HG03064 (cell line): ENCODE measurements around the gene OR5AK2.
"Not testable (repeated sequence)": the region's sequence is repeated elsewhere in the genome, so short reads cannot be mapped to it uniquely, and the experiment has no call there.

Experiments used
- ATAC-seq: cut with Tn5 transposase; IDR thresholded peaks from one replicate; pipeline ENCODE4 v1.9.1; 2021; ENCODE audit warnings: low read depth; ENCODE audit not compliant: unreplicated experiment

Gene OR5AK2, protein sequence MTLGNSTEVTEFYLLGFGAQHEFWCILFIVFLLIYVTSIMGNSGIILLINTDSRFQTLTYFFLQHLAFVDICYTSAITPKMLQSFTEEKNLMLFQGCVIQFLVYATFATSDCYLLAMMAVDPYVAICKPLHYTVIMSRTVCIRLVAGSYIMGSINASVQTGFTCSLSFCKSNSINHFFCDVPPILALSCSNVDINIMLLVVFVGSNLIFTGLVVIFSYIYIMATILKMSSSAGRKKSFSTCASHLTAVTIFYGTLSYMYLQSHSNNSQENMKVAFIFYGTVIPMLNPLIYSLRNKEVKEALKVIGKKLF

DNA sequence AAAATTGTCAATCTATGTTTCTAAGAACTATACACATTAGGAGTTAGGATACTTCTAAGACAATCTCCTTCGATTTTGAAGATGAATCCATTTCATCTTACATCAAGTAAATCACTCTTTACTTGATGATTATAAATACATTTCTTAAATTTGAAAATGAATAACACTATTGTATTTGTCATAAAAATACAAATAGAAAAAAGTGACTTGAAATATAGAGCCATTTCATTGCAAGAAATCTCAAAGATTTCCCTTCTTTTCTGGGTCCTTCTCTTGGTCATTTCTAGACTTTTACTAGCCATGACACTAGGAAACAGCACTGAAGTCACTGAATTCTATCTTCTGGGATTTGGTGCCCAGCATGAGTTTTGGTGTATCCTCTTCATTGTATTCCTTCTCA, at the start of gene OR5AK2:
Gene OR5AK2, plus strand, starts transcription at position 301 of the 400 bp plus-strand sequence. Its CDS starts 0 bp downstream, at position 301.
- ATAC-seq: no peak

DNA sequence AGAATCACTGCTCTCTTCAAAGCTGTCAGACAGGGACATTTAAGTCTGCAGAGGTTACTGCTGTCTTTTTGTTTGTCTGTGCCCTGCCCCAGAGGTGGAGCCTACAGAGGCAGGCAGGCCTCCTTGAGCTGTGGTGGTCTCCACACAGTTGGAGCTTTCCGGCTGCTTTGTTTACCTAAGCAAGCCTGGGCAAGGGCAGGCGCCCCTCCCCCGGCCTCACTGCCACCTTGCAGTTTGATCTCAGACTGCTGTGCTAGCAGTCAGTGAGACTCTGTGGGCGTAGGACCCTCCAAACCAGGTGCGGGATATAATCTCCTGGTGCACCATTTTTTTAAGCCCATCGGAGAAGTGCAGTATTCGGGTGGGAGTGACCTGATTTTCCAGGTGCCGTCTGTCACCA, 43.2 kb upstream of the OR5AK2 start:
- not testable (repeated sequence) for ATAC-seq

DNA sequence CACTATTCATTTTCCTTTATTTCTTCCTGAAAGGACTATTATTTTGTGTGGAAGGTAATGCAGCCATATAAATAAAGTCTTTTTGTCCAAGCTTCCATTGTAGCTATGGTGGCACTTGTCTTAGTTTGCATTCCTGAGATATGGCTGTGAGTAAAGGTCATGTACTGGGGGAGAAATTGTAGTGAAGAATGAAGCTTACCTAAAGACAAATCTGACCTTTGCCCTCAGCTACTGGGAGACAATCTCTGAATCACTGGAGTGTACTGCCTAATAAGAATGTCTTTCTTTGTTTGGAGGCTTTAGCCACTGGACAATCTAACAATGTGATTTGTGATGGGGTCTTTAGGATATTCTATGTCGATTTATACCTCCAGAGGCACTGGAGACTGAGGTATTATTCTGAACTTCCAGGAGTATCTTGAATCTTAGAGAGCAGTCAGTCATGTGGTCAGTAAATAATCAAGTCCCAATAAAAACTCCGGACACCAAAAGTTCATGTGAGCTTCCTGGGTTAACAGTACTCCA, 39.7 kb upstream of the OR5AK2 start:
- no peak for ATAC-seq

DNA sequence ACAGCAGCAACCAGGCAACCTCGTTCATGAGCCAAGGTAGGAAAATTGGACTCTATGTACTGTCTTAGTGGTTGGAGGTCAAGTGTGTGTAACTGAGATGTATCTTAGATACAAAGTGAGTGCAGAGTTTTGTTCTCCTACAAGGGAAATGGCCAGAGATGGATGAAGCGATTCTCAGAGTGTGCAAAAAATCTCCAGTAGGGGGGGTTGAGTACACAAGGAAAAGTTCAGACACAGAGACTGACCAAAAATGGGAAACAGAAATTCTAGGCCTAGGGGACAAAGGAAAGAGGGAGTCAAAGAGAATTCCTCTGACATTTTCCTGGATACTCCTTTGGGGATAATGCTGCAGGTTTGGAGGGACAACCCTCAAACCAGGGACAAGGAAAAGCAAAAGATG, 38.2 kb upstream of the OR5AK2 start:
- ATAC-seq: no peak

DNA sequence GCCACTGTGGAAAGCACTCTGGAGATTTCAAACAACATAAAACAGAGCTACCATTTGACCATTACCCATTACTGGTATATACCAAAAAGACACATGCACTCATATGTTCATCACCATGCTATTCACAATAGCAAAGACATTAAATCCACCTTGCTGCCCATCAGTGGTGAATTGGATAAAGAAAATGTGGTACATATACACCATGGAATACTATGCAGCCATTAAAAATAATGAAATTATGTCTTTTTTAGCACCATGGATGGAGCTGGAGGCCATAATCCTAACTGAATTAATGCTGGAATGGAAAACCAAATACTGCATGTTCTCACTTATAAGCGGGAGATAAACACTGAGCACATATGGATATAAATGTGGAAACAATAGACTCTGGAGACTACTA, 34.8 kb upstream of the OR5AK2 start:
- ATAC-seq: not testable (repeated sequence)

DNA sequence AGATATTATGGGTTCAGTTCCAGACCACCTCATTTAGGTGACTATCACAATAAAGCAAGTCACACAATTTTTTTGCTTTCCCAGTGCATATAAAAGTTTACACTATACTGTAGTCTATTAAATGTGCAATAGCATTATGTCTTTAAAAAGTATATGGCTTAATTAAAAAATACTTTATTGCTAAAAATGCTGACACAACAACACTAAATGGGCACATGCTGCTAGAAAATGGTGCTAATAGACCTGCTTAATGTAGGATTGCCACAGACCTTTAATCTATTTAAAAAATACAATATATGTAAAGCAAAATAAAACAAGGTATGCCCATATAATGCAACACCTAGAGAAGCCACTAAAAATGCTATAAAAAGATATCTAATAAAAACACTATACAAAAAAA, 27.1 kb upstream of the OR5AK2 start:
- no peak for ATAC-seq

DNA sequence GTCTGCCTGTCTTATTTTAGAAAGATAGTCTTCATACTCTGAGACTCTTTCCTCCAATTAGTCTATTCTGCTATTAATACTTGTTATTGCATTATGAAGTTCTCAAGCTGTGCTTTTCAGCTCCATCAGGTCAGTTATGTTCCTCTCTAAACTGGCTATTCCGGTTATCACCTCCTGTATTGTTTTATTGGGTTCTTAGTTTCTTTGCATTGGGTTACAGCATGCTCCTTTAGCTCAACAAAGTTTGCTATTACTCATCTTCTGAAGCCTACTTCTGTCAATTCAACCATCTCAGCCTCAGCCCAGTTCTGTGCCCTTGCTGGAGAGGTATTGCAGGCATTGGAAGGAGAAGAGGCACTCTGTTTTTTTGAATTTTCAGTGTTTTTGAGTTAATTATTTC, 21.0 kb upstream of the OR5AK2 start:
- ATAC-seq: no peak

DNA sequence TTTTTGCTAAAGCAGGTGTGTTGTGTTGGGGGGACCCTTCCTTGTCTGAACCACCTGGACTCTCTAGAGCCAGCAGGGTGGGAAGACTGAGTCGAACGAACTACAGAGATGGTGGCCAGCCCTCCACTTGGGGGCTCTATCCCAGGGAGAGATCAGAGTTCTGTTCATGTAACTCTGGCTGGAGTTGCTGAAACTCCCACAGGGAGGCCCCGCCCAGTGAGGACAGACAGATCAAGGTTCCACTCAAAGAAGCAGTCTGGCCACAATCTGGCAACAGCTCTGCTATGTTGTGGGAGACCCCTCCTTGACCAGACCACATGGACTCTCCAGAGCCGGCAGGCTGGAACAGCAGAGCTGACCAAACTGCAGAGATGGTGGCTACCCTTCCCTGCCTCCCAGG, 20.2 kb upstream of the OR5AK2 start:
- ATAC-seq: no peak

DNA sequence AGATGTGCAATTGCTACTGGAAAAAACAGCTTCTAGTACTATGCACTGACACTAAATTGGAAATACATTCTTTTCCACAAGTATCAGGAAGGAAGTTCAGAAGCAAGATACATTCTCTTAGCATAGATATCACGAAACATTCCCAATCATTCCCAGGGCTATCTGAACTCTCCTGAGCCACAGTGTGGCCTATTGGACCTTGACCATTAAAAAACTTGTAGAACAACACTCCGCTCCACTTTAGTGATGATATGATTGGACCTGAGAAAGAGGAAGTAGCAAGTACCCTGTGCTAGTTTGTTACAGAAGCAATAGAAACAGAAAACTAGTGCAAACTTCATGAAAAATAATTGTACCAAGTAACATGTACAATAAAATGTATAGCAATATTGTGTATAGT, 11.4 kb upstream of the OR5AK2 start:
- ATAC-seq: no peak

DNA sequence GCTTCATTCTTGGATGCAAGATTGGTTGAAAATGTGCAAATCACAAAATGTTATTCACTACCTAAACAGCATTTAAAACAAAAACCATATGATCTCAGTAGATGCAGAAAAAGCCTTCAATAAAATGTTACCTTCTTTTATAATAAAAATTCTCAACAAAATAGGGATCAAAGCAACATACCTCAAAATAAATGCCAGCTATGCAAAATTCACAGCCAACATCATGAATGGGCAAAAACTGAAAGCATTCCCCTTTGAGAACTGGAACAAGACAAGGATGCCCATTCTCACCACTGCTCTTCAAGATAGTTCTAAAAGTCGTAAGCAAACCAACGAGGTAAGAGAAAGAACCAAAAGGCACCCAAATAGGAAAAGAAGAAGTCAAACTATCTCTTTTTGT, 2.0 kb downstream of the OR5AK2 start:
- no peak for ATAC-seq

DNA sequence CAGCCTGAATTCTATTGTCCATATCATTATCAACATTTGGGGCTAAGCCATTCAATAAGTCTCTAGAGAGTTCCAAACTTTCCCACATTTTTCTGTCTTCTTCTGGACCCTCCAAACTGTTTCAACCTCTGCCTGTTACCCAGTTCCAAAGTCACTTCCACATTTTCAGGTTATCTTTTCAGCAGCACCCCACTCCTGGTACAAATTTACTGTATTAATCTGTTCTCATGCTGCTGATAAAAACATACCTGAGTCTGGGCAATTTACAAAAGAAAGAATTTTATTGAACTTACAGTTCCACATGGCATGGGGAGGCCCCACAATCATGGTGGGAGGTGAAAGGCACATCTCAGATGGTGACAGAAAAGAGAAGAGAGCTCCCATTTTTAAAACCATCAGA, 5.8 kb downstream of the OR5AK2 start:
- no peak for ATAC-seq

DNA sequence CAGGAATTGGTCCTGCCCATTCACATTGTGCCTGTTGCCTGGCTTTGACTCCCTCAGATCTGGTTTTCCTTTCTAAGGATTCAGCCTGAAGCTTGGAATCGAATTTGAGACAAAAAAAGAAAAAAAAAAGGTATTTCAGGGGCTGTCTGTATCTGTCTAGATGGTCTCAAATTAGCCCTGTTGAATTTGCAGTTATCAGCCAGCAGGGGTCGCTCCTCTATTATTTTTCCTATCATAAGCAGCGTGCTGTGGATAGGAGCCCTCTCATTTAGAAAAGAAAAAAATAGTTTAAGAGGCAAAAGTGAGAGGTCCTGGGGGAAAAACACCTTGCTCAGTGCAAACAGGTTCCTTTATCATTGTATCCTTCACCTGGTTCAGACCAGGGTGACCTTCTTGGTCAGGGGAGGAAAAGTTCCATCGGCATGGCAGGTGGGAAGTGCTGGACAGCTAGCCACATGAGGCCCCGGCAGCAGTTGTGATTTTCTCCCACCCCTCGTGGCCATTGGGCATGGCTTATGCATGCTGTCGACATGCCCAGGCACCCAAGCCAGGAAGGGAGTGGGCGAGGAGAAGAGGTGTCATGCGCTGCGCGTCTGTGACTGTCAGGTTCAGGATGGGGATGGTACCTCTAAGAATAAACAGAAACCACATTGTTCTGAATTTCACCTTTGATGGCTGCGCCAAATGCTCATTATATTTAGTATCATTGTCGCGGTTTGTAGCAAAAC, 13.1 kb downstream of the OR5AK2 start:
- no peak for ATAC-seq

DNA sequence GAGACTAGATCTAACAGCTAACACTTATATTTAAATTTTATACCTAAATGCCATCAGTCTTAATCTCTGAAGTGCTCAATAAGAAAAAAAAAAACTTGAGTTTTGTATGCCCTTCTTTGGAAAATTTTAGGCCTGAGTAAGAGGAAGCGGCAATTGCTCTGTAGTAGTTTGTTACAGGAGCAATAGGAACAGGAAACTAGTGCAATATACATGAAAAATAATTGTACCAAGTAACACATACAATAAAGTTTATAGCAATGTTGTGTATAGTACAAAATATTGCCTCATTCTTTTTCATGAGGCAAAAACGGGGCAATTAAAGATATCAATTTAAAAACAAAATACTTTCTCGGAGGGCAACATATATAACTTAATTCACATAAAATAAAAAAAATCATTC, 19.7 kb downstream of the OR5AK2 start:
- ATAC-seq: no peak

DNA sequence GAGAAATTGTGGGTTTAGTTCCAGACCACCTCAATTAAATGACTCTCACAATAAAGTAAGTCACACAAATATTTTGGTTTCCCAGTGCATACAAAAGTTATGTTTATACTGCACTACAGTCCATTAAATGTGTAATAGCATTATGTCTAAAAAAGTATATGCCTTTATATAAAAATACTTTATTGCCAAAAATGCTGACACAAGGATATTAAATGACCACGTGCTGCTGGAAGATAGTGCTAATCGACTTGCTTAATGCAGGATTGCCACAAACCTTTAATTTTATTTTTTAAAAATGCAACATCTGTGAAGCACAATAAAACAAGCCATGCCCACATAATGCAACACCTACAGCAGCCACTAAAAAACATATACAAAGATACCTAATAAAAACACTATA, 27.0 kb downstream of the OR5AK2 start:
- ATAC-seq: no peak

DNA sequence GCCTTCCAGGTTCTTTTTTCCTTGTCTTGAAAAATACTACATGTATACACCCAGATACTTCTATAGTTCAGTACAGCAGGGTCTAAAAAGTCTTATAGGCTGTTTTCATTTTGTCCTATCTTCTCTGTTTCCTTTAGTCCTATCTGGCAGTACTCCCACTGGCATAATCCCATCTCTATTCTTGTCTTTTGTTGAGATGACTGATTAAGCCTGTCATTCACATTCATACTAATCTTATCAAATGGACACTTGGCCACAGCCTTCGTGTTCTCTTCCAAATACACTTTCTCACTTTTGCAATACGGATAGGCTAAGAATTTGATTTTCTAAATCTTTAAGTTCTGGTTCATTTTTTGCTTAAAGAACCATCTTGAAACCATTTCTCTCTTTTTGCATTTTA, 42.8 kb downstream of the OR5AK2 start:
- no peak for ATAC-seq
